ENCODE results near the gene PIK3CG.

The PIK3CG gene

DNA sequence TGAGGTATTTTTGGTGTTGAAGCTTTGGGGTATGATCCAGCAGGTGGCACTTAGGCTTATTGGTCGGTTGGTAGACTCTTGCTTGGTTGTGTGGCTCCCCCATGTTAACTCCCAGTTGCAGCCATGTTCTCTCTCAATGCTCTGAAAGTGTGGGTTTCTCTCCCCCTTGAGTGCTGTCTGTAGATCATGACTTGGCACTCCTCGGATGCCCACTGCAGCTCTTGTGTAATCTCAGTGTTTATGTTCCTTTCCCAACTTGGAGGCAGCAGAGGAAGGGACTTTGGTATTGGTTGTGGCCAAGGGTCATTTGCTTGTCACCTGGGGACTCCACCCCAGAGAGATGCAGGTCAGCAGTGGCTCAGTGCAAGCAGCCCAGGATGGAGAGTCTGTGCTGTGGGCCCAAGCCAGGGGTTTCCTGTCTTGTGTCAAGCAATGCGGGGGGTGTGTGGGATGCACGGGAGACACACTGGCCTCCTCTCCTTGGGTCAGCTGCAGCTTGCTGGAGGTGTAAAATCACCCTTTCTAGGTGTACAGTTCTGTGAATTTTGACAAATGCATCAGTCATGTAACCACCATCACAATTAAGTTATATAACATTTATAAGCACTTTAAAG lies 36.9 kb downstream of the PIK3CG start:
- H3K27ac ChIP-seq, result no peak overlapping the region
- H3K27me3 ChIP-seq (replicated peaks), result peaks cover 4% of the 10 kb centered on the region
- no peak overlapping the region for H3K4me3 ChIP-seq (ENCODE audit: low read depth, low read length)
- TF ChIP-seq, protein P1, sequence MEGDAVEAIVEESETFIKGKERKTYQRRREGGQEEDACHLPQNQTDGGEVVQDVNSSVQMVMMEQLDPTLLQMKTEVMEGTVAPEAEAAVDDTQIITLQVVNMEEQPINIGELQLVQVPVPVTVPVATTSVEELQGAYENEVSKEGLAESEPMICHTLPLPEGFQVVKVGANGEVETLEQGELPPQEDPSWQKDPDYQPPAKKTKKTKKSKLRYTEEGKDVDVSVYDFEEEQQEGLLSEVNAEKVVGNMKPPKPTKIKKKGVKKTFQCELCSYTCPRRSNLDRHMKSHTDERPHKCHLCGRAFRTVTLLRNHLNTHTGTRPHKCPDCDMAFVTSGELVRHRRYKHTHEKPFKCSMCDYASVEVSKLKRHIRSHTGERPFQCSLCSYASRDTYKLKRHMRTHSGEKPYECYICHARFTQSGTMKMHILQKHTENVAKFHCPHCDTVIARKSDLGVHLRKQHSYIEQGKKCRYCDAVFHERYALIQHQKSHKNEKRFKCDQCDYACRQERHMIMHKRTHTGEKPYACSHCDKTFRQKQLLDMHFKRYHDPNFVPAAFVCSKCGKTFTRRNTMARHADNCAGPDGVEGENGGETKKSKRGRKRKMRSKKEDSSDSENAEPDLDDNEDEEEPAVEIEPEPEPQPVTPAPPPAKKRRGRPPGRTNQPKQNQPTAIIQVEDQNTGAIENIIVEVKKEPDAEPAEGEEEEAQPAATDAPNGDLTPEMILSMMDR (IDR thresholded peaks at IDR 0.05; ENCODE audit: low read depth, low read length, missing control alignments), result no peak
- no peak for DNase-seq
- in situ Hi-C loops (cut with HindIII; ENCODE audit: low pct_ligation_motif_present, low sequenced_read_pairs), result no loop called here
- no peaks in the 10 kb centered on the region for H3K36me3 ChIP-seq (replicated peaks)

DNA sequence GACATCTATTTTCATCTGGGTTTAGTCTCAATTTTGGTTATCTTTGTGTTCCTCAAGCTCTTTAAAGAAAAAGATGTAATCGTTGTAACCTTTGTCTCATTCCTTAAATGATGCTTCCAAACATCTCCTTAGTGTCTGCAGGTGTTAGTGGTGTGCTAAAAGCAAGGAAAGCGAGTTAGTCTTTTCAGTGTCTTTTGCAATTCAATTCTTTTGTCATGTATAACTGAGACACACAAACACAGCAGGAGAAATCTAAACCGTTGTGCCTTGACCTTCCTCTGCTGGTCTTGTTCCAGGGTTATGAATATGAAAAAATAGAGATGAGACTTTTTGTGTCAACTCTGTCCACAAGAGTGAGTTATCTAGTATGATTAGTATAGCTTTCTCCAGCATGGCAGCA lies 40.7 kb downstream of the PIK3CG start:
- Histone ChIP-seq H3K4me3 (ENCODE audit: low read depth, low read length) (no peak overlapping the region), H3K27me3 (replicated peaks) (peaks cover 4% of the 10 kb centered on the region), H3K27ac (no peak overlapping the region), H3K36me3 (replicated peaks) (no peaks in the 10 kb centered on the region)
- TF ChIP-seq, protein P1 (IDR thresholded peaks at IDR 0.05; ENCODE audit: low read depth, low read length, missing control alignments), result no peak
- in situ Hi-C loops (cut with HindIII; ENCODE audit: low pct_ligation_motif_present, low sequenced_read_pairs), result no loop called here
- DNase-seq, result no peak

DNA sequence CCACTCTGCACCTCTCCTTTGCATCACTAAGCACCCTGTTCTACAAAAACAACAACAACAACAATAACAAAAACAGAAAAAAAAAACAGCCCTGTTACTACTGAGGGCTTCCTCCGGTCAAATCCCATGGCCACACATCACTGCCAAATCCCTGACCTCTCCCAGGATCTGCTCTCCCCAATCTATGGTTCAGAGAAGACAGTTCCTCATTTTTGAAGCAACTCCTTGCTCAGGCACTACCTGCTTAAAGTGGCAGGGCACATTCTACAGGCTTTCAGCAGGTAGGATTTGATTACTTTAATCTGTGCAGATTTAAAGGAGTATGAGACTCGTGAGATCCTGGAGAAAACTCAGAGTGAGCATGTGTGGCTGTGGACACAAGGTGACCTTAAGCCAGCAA lies 46.9 kb downstream of the PIK3CG start:
- H3K36me3 ChIP-seq (replicated peaks), result no peaks in the 10 kb centered on the region
- no peak overlapping the region for H3K27ac ChIP-seq
- no peak for DNase-seq
- no peak overlapping the region for H3K4me3 ChIP-seq (ENCODE audit: low read depth, low read length)
- TF ChIP-seq, protein P1 (IDR thresholded peaks at IDR 0.05; ENCODE audit: low read depth, low read length, missing control alignments), result no peak
- H3K27me3 ChIP-seq (replicated peaks), result no peaks in the 10 kb centered on the region
- in situ Hi-C loops (cut with HindIII; ENCODE audit: low pct_ligation_motif_present, low sequenced_read_pairs), result no loop called here

DNA sequence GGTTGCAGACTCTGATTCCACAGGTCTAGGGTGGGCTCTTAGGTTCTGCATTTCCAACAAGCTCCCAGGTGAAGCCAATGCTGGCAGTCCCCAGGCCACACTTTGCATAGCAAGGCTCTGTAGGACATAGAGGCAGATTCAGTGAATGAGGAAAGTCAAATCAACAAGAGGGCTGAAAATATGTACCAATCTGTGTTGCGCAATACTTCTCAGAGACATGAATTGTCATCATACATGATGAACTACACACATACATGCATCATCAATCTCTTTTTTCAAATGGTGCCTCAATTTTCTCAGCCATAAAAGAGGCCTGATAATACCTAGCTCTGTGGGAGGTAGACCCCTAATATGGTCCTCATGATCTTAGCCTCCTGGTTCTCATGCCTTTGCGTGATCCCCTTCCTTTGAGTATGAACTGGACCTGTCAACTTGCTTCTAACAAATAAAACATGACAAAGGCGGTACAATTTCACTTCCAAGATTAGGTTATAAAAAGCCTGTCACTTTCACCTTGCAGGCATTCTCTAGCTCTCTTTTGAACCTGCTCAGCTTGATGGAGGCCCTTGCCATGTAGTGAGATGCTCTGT lies 49.0 kb downstream of the PIK3CG start:
- Histone ChIP-seq H3K36me3 (replicated peaks) (no peaks in the 10 kb centered on the region), H3K27ac (no peak overlapping the region), H3K4me3 (ENCODE audit: low read depth, low read length) (no peak overlapping the region), H3K27me3 (replicated peaks) (no peaks in the 10 kb centered on the region)
- DNase-seq, result no peak
- TF ChIP-seq, protein P1 (IDR thresholded peaks at IDR 0.05; ENCODE audit: low read depth, low read length, missing control alignments), result no peak
- in situ Hi-C loops (cut with HindIII; ENCODE audit: low pct_ligation_motif_present, low sequenced_read_pairs), result no loop called here

DNA sequence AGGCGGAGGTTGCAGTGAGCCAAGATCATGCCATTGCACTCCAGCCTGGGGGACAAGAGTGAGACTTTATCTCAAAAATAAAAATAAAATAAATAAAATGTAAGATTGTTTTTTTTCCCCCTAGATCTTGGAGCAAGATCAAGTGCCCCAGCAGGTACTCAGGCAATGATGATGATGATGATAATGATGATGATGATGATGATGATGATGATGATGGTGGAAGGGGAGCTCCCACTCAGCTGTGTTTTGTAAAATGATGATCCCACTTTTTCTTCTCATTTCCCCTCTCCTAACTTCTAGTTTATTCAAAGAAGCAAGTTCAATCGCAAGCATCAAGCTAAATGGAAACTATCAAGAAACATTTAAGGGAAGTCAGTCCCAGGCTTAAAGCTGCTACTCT lies 50.3 kb downstream of the PIK3CG start:
- Histone ChIP-seq H3K4me3 (ENCODE audit: low read depth, low read length) (no peak overlapping the region), H3K36me3 (replicated peaks) (no peaks in the 10 kb centered on the region), H3K27me3 (replicated peaks) (no peaks in the 10 kb centered on the region), H3K27ac (no peak overlapping the region)
- no peak for DNase-seq
- in situ Hi-C loops (cut with HindIII; ENCODE audit: low pct_ligation_motif_present, low sequenced_read_pairs), result no loop called here
- TF ChIP-seq, protein P1 (IDR thresholded peaks at IDR 0.05; ENCODE audit: low read depth, low read length, missing control alignments), result no peak

DNA sequence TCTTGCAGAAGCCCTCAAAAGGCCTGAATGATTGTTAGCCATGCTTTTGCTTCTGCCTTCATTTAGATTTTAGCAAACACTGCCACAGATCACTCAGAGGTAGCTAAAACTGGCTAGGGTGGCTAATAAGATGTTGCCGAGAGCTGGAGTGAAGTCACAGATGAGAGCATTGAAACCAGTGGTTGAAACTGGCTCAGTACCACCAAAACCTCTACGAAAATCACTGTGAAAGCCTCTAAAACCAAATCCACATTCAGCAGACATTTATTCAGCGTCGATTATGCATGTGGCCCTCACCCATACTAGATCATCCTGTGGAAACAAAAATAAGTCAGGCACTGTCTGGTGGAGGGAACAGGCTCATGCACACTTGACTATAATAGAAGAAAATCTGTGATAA lies 50.8 kb downstream of the PIK3CG start:
- no peak for DNase-seq
- Histone ChIP-seq H3K36me3 (replicated peaks) (no peaks in the 10 kb centered on the region), H3K4me3 (ENCODE audit: low read depth, low read length) (no peak overlapping the region), H3K27ac (no peak overlapping the region), H3K27me3 (replicated peaks) (no peaks in the 10 kb centered on the region)
- in situ Hi-C loops (cut with HindIII; ENCODE audit: low pct_ligation_motif_present, low sequenced_read_pairs), result no loop called here
- TF ChIP-seq, protein P1 (IDR thresholded peaks at IDR 0.05; ENCODE audit: low read depth, low read length, missing control alignments), result no peak

Measured in brain microvascular endothelial cell (primary cell).